Measurements from ENCODE around the gene USP32. TPM values are rescaled to one million over a fixed set of nuclear protein-coding genes. Genes with fewer than 3 reads are reported as not detected.
A peak's percentile ranks its signal among the peaks of the same experiment; 100 is the strongest.

The USP32 gene
- total and polyA plus RNA-seq, 10 of the 15 experiments (the other 5 are each of a cell fraction or from before 2014, with no cell fraction given), result 7.8 to 37.3 (median 25.5) TPM

DNA sequence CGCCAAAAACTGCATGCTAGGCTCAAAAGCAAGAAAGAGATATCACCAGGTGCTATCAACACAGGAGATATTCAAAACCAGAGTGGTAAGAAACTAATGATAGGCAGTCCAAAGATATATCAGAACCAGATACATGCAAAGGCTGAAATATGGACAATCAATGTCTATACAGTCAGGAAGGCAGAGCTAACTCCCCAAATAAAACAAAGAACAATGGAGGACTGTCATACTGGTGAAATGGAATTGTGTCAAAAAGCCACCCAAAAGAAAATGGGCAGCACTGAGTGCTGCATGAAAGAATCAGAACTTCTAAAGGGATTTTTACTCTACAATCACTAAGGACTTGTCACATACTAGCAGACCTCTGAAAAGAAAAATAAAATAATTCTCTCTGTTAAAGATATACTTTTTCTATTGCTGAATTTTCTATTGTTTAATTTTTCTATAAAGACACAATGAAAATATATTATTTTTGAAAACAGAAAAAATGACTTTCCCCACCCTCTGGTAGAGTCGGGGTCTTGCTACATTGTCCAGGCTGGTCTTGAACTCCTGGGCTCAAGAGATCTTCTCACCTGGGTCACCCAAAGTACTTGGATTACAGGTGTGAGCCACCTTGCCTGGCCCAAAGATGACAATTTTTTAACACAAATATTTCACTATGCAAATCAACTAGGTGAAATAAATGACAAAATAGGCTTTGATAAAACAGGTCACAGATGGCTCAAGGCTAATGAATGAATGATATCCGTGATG lies 98.2 kb downstream of the USP32 start:
- ChIA-PET POLR2A (no interaction called here), CTCF (no interaction called here), RAD21 (ENCODE audit: unreplicated experiment) (no interaction called here), SMC1A (ENCODE audit: uncharacterized antibody, unreplicated experiment) (interaction anchor here (0.9 kb wide), 1 partner anchor 9 kb away, joined by 3 read pairs; no protein-coding TSS in a partner anchor)
- H3K36me3 ChIP-seq (ENCODE audit: control insufficient read depth in 2 of 2, insufficient read depth in 2 of 2, low read length in 1 of 2), result peaks cover 0 to 6% of the 10 kb centered on the region in 2 experiments; a peak in 1 of 4 replicates
- H3K4me2 ChIP-seq (ENCODE audit: control insufficient read depth, insufficient read depth), result no peak overlapping the region
- intact Hi-C loops (cut with micrococcal nuclease; ENCODE audit: unreplicated experiment) (no loop called here), in situ Hi-C loops (cut with MboI) (no loop called here)
- 97% methylated on average over 3 of the region's 3 CpGs for WGBS (ENCODE audit: insufficient coverage, insufficient replicate concordance, low lambda C conversion rate, missing lambda C conversion rate)
- no peaks in the 10 kb centered on the region for H3K27me3 ChIP-seq (replicated peaks in 1 of 2; ENCODE audit: control insufficient read depth in 2 of 2, insufficient read depth in 2 of 2, low read length in 1 of 2)
- H3K4me1 ChIP-seq (ENCODE audit: control insufficient read depth, insufficient read depth, low read length), result no peaks in the 10 kb centered on the region
- H3K4me3 ChIP-seq, result no peak overlapping the region
- H4K20me1 ChIP-seq (ENCODE audit: control insufficient read depth, insufficient read depth), result no peaks in the 10 kb centered on the region
- H3K27ac ChIP-seq (ENCODE audit: control insufficient read depth, insufficient read depth), result no peak overlapping the region
- ATAC-seq, result no peak
- no peak overlapping the region for H2AFZ ChIP-seq (ENCODE audit: control insufficient read depth, low read depth, low read length)
- H3K9me3 ChIP-seq (replicated peaks; ENCODE audit: control insufficient read depth, insufficient read depth, low read length), result no peaks in the 10 kb centered on the region
- no peak for FAIRE-seq
- no peak for DNase-seq (ENCODE audit: low read depth, low spot score)
- H3K79me2 ChIP-seq (ENCODE audit: control insufficient read depth, insufficient read depth, low read length), result no peaks in the 10 kb centered on the region
- no TSS peak for BruUV-seq (replicated peaks)
- H3K9ac ChIP-seq (ENCODE audit: control insufficient read depth, insufficient read depth, low read length), result no peak overlapping the region
- TF ChIP-seq ZNF592 (IDR thresholded peaks at IDR 0.05) (no peak), NFXL1 (IDR thresholded peaks at IDR 0.05; ENCODE audit: borderline replicate concordance) (peak; percentile 28; the same call in 1 of the 2 replicates)

Data from GM12878 (cell line).